NB4 (cell line): Measurements from ENCODE around the gene STT3A.

Experiments
- MYC ChIP-seq: IDR thresholded peaks from 2 replicates; pipeline ENCODE4 v1.6.1; 2011; ENCODE audit warnings: low read depth, low read length
- POLR2A ChIP-seq: IDR thresholded peaks from 2 replicates; pipeline ENCODE4 v1.6.1; 2011; ENCODE audit warnings: mild to moderate bottlenecking; ENCODE audit not compliant: insufficient read length; ENCODE audit errors: extremely low read depth
- TF ChIP-seq, protein P1 (sequence below): IDR thresholded peaks from one replicate; pipeline ENCODE4 v1.5.1; 2012; ENCODE audit warnings: low read depth, low read length
- TF ChIP-seq, protein P2 (sequence below): IDR thresholded peaks from 2 replicates; pipeline ENCODE4 v1.6.1; 2011; ENCODE audit warnings: low read depth, low read length

DNA sequence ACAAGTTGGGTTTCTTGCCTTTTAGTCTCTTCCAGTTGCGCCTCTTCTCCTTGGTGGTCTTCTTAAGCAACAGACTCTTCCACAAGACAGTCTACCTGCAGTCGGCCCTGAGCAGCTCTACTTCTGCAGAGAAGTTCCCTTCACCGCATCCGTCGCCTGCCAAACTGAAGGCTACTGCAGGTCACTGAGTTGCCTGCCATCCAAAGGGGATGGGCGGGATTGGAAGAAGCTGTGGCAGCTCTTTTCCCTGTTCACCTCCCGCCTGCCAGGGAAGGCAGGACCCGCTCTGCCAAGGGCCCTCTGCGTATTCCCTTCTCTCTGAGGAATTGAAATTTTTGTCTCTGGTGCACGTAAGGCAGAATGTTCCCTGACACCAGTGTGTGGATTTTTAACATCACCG lies 9.2 kb upstream of the STT3A start:
- TF ChIP-seq, protein P1, sequence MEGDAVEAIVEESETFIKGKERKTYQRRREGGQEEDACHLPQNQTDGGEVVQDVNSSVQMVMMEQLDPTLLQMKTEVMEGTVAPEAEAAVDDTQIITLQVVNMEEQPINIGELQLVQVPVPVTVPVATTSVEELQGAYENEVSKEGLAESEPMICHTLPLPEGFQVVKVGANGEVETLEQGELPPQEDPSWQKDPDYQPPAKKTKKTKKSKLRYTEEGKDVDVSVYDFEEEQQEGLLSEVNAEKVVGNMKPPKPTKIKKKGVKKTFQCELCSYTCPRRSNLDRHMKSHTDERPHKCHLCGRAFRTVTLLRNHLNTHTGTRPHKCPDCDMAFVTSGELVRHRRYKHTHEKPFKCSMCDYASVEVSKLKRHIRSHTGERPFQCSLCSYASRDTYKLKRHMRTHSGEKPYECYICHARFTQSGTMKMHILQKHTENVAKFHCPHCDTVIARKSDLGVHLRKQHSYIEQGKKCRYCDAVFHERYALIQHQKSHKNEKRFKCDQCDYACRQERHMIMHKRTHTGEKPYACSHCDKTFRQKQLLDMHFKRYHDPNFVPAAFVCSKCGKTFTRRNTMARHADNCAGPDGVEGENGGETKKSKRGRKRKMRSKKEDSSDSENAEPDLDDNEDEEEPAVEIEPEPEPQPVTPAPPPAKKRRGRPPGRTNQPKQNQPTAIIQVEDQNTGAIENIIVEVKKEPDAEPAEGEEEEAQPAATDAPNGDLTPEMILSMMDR, result no peak
- TF ChIP-seq, protein P2, sequence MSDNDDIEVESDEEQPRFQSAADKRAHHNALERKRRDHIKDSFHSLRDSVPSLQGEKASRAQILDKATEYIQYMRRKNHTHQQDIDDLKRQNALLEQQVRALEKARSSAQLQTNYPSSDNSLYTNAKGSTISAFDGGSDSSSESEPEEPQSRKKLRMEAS, result no peak
- TF ChIP-seq POLR2A, result no peak
- TF ChIP-seq MYC, result no peak
